Umbilical cord (tissue), 2 donors: ENCODE results near the gene CISD3. TPM values are rescaled to one million over a fixed set of nuclear protein-coding genes. Genes with fewer than 3 reads are reported as not detected.

Source experiments
- DNase-seq: peaks from one replicate; pipeline ENCODE4 v3.0.0-alpha.2; 2015; ENCODE audit warnings: low spot score
- total RNA-seq: library from RNA; depleted of rRNA; stranded (reverse); fragments of >200 nt; gene quantifications from one replicate; pipeline ENCODE4 v1.2.3, GENCODE V29; 2014; ENCODE audit warnings: low replicate concordance; ENCODE audit not compliant: insufficient read depth

The CISD3 gene
- total RNA-seq, 1 donor from 2014 or later: 2.2 TPM

GRCh38 chr17:38743556-38744171 is 13.5 kb downstream of the CISD3 start:
- peak; percentile 31 for DNase-seq

DNA sequence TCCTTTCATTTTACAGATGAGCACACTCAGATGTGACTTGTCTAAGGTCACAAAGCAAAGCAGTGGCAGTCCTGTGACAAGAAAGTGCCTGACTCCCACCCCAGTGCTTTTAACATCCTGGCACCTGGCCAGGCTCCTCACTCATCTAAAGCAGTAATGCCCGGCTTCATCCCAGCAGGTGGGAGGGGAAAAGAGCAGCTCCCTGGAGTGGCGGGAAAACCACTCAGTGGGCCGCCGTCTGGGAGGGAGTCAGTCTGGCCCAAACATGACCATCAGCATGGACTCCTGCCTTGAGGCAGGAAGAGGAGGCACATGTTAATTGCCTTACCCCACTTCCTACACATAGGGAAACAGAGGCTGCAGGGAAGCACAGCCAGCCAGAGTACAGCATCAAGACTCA is 15.4 kb downstream of the CISD3 start:
- DNase-seq: no peak

- no peak for DNase-seq
Measured at GRCh38 chr17:38746004-38746848, 16.1 kb downstream of the CISD3 start.

DNA sequence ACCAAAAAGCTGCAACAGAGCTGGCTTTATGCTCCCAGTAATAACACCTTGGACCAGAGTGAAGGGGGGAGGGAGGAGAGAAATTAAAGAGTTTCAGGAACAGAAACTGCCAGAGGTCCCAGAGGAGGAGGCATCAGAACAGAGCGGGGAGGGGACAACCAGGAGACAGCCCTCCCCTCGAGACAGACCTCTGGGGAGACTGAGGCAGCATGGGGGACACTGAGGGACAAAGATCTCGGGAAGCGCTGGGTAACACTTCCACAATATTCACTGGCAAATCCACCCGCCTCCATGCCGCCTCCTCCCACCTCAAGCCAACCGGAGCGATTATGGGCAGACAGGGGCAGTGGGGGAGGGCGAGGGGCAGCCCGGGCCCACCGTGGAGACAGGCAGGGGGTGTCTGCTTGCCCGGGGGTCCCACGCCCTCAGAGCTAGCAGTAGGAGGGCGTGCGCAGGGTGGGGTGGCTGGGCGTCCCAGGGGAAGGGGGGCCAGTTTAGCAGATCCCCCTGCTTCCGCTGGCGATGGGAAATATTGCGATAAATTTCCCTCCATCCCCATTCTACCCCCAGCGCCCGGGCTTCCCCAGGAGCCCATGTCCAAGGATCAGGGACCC is 16.8 kb downstream of the CISD3 start:
- DNase-seq: no peak

DNA sequence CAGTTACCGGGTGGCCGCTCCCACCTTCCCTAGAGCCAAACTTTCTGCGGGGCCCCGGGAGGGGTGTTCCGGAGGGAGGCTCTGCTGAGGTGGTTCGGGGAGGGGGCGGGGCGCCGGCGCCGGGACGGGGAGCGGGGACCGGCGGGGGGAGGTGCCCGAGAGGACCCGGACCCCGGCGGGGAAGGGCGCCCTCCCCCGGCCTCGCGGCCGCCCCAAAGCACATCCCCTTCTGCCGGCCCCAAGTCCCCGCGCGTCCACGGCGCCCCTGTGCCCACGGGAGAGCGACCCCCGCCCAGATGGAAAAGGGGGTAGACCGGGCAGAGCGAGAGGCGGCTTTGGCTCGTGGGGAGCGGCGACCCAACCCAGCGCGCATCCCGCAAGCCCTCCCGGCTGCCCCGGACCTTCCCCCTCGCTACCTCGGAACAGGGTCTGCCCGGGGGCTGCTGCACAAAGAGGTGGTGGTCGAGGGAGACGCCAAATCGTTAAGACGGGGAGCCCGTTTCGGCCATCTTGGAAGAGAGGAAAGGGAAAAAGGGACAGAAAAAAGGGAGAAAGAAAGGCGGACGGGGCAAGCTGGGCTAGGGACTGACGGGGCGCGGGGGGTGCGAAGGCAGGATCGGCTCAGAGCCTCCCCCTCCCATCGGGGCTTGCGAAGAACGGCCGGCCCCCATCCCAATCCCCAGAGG is 17.5 kb downstream of the CISD3 start:
- DNase-seq: peak; percentile 53

DNA sequence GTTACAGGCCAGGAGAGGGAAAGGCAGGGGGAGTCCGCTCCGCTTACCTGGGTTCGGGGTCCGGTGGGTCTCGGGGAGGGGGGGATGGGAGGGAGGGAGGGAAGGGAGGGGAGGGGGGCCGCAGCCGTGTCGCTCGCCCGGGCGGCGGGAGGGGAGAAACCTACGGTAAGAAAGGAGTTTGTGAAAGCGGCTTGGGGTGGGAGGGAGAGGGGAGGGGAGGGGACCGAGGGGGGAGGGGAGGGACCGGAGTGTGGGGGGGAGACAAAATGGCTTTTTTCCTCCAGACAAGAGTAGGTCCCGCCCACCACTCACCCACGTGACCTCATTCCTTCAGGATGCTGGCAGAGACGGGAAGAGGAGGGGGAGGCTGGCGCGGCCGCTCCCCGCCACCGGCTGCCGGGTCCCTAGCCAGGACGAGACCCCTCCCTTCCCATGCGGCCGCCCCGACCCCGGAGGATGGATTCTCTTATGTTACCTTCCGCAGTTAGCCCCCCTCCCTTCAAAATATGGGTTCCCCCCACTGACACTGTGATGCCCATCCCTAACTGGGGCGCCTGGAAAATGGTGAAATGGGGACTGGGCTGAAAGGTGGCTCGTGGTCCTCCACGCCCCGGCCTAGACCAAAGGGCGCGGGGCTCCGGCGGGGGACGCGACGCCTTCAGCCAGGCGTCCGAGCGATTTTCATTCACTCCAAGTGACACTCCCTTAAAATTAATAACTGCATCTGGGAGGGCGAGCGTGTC is 18.2 kb downstream of the CISD3 start, which contains the start of gene PCGF2:
TSS of gene PCGF2 (minus strand) at position 188 of the 743 bp plus-strand sequence. CDS start 7,934 bp downstream, outside the sequence.
- DNase-seq: peak; percentile 95

DNA sequence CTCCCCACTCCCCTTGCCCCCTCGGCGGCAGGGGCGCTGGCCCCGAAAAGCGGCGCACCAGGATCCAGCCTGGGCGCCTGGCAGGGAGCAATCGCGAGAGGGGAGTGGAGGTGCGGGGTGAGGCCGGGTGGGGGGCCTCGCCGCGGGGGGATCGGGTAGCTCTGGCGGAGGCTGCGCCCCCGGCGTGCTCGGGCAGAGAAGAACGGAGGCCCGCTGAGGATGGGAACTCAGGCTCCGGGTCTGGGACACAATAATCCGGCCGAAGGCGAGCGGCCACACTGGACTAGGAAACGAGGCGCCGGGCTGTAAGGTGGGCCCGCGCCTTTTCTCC is 18.7 kb downstream of the CISD3 start:
- DNase-seq: no peak

- DNase-seq: peak; percentile 82
Measured at GRCh38 chr17:38749223-38750043, 19.3 kb downstream of the CISD3 start.

DNA sequence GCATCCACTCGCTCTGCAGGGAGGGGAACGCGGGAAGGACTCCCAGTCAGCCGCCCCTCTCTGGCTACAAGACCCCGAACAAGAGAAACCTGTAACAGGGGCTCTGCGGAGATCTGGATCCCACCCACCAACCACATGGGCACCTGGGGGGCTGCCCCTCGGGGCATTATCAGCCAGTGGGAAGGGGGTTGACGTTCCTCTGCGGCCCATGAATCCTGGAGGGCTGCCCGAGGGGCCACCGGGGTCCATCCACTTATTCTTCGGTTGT is 19.8 kb downstream of the CISD3 start:
- no peak for DNase-seq

GRCh38 chr17:38750312-38751121 is 20.4 kb downstream of the CISD3 start:
- DNase-seq: no peak

DNA sequence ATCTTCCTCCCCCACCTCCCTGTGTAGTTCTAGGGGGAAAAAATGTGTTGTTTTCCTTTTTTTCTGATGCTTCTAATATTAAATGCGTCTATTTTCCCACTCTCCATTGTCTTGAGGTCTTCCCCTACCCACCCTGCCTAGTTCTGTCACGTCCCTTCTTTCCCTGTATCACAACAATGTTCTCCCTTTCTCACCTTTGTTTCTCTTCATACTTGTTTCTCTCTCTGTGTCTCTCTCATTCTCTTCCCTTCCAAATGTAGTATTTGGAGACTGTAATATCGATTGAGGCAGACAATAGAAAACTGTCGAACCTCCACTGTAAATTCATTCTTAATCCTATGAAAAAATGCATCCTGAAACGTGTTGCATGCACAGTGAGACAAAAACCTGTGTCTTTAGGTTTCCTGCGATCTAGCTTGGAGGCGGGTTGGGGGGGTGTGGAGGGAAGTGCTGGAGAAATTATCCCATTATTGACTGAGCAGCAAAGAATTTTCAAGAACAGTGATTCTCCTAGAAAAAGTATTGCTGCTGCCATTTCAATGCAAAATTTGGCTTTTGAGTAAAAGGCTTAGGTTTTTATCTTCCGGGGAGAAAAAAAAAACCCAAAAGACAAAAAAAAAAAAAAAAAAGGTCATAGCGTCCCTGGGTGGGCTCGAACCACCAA is 21.1 kb downstream of the CISD3 start:
- DNase-seq: peak; percentile 31

- peak; percentile 91 for DNase-seq
Measured at GRCh38 chr17:38751808-38752307, 21.7 kb downstream of the CISD3 start.

- DNase-seq: peak; percentile 100
Measured at GRCh38 chr17:38752308-38753070, 22.3 kb downstream of the CISD3 start, which contains the start of gene PSMB3. TSS of gene PSMB3 (plus strand) at chr17:38752741. CDS start at chr17:38752827, 86 bp downstream.

GRCh38 chr17:38753071-38753506 is 22.9 kb downstream of the CISD3 start:
- no peak for DNase-seq

- no peak for DNase-seq
Measured at GRCh38 chr17:38761612-38762011, 31.5 kb downstream of the CISD3 start.

DNA sequence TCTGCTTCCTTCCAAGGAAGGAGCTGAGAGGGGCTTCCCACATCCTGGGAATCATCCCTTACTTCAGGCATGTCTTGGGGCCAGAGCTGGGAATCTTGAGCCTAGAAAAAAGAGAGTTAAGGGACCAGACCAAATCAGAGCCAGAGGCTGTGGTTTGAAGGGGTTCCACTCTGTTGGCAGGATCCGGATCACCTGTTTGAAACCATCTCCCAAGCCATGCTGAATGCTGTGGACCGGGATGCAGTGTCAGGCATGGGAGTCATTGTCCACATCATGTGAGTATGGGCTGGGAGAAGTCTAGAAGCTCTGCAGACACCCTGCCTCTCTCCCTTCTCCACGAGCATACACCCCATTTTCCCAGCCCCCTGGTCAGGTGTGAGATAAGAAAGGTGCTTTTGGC is 32.1 kb downstream of the CISD3 start:
- DNase-seq: no peak

- no peak for DNase-seq
Measured at GRCh38 chr17:38766341-38766740, 36.2 kb downstream of the CISD3 start.

GRCh38 chr17:38768417-38768816 is 38.3 kb downstream of the CISD3 start:
- no peak for DNase-seq
